Spleen (tissue), 11 donors: ENCODE data around the gene DHX32. TPM values are rescaled to one million over a fixed set of nuclear protein-coding genes. Genes with fewer than 3 reads are reported as not detected.

Experiments
- DNase-seq: peaks from one replicate; pipeline ENCODE4 v3.0.0-alpha.2; 2020
- H3K27ac ChIP-seq, 8 donors: fragments of 200-600 bp; sonication (generic) in 7 of 8; 1 replicate in 4 of 8; 2 replicates in 4 of 8; pipeline versions ENCODE4 v1.5.0 to v1.8.0; 2016 to 2021; ENCODE audit warnings: inconsistent platforms in 4 of 8, mild to moderate bottlenecking in 4 of 8, moderate library complexity in 1 of 8
- H3K27me3 ChIP-seq, 7 donors: fragments of 200-600 bp; sonication (generic) in 6 of 7; replicated peaks in 1 of 7; 1 replicate in 4 of 7; 2 replicates in 3 of 7; pipeline versions ENCODE4 v1.5.0 to v1.8.0; 2016 to 2021; ENCODE audit warnings: inconsistent platforms in 3 of 7, mild to moderate bottlenecking in 1 of 7
- H3K36me3 ChIP-seq, 6 donors: fragments of 200-600 bp; sonication (generic) in 5 of 6; 1 replicate in 4 of 6; 2 replicates in 2 of 6; pipeline versions ENCODE4 v1.5.0 to v1.8.0; 2016 to 2021; ENCODE audit warnings: inconsistent platforms in 2 of 6
- H3K4me1 ChIP-seq, 6 donors: fragments of 200-600 bp; sonication (generic) in 5 of 6; 1 replicate in 3 of 6; 2 replicates in 3 of 6; pipeline versions ENCODE4 v1.5.0 to v1.8.0; 2016 to 2021; ENCODE audit warnings: inconsistent platforms in 3 of 6
- H3K4me3 ChIP-seq, 8 donors: fragments of 200-600 bp; sonication (generic) in 7 of 8; 1 replicate in 4 of 8; 2 replicates in 4 of 8; pipeline versions ENCODE4 v1.5.0 to v1.8.0; 2016 to 2021; ENCODE audit warnings: inconsistent platforms in 4 of 8, mild to moderate bottlenecking in 4 of 8, moderate library complexity in 2 of 8
- H3K9me3 ChIP-seq, 8 donors: fragments of 200-600 bp; sonication (generic) in 7 of 8; 1 replicate in 4 of 8; 2 replicates in 4 of 8; pipeline versions ENCODE4 v1.5.0 to v1.8.0; 2016 to 2021; ENCODE audit warnings: inconsistent platforms in 4 of 8
- CTCF ChIP-seq, 11 experiments: fragments of 200-600 bp in 7 of 11; fragments of 450-650 bp in 4 of 11; sonication (generic) in 4 of 11; IDR thresholded peaks in 8 of 11; conservative IDR thresholded peaks in 3 of 11; 1 replicate in 7 of 11; 2 replicates in 4 of 11; pipeline versions ENCODE4 v1.4.0 to v1.8.0; 2016 to 2021; ENCODE audit warnings: antibody characterized with exemption in 11 of 11, inconsistent platforms in 4 of 11, mild to moderate bottlenecking in 1 of 11
- POLR2A ChIP-seq, 3 donors: fragments of 450-650 bp; IDR thresholded peaks; one replicate each; pipeline ENCODE4 v1.5.1; 2017; ENCODE audit warnings: antibody characterized with exemption in 3 of 3, mild to moderate bottlenecking in 1 of 3
- POLR2AphosphoS5 ChIP-seq, 3 donors: sonication (generic); formaldehyde crosslinking; IDR thresholded peaks; one replicate each; pipeline ENCODE4 v1.5.1; 2017; ENCODE audit warnings: antibody characterized with exemption in 3 of 3
- WGBS, 5 donors: extraction: QIAGEN DNeasy Blood & Tissue Kit in 3 of 5; methylation state at CpG; one replicate each; pipeline versions ENCODE4 v1.1.5 to v1.1.7; 2013 to 2018; 5-methylcytosine and 5-hydroxymethylcytosine counted together
- intact Hi-C: fragments of 100-400 bp; cut with DNase I; formaldehyde crosslinking; loops from one replicate; pipeline ENCODE4 v1.15.0; 2023; ENCODE audit warnings: low total_unique reads
- polyA plus RNA-seq, 3 donors: library from polyadenylated mRNA; stranded (reverse); fragments of 200-250 nt; gene quantifications; one replicate each; pipeline ENCODE4 v1.2.1, GENCODE V29; 2013
- total RNA-seq, 7 donors: library from RNA; depleted of rRNA in 3 of 7; stranded (reverse); fragments of >200 nt in 3 of 7; fragmentation: NEBNext Ultra II Directional in 4 of 7; extraction: Animal tissue kit (Norgen Biotek cat#: 25700) in 4 of 7; gene quantifications; one replicate each; pipeline versions ENCODE4 v1.1.0 to v1.2.1, GENCODE V29; 2016 to 2021
- donor health status: healthy with polysubstance abuse.
- donor health status: DM: no; HTN: no; CAD: no; lungs with moderate emphysema.
- donor health status: DM: no; HTN: no; CAD: no.
- donor health status: Bipolar disorder and iron deficiency.
- donor health status: healthy.
- donor health status: DM: no; HTN: no; CAD: no.
- donor health status: DM: yes; HTN: yes; CAD: no.

Gene DHX32
- total and polyA plus RNA-seq, 10 donors: 8.6 to 27.7 (median 20.9) TPM

GRCh38 chr10:125812128-125812750, 68.9 kb downstream of the DHX32 start:
- DNase-seq: no peak
- H3K36me3 ChIP-seq: peaks cover 0 to 89% (median 53%) of the 10 kb centered on the region in 6 donors
- no peaks in the 10 kb centered on the region for H3K27me3 ChIP-seq
- H3K27ac ChIP-seq: no peak overlapping the region
- no peak overlapping the region for H3K4me3 ChIP-seq
- intact Hi-C loops: no loop called here
- no peaks in the 10 kb centered on the region for H3K4me1 ChIP-seq
- H3K9me3 ChIP-seq: no peaks in the 10 kb centered on the region
- WGBS, 5 donors: 83 to 94% (median 87%) methylated on average over 1 of the region's 1 CpG
- TF ChIP-seq POLR2A (IDR thresholded peaks at IDR 0.05): no peak
- no peak for TF ChIP-seq CTCF (IDR thresholded peaks at IDR 0.05 in 8 of 11, conservative IDR thresholded peaks at IDR 0.05 in 3 of 11)
- TF ChIP-seq POLR2AphosphoS5 (IDR thresholded peaks at IDR 0.05): no peak

- Histone ChIP-seq H3K27ac (no peak overlapping the region), H3K4me3 (no peak overlapping the region), H3K36me3 (peaks cover 0 to 99% (median 63%) of the 10 kb centered on the region in 6 donors), H3K27me3 (no peaks in the 10 kb centered on the region), H3K4me1 (no peaks in the 10 kb centered on the region), H3K9me3 (no peaks in the 10 kb centered on the region)
- DNase-seq: no peak
- intact Hi-C loops: no loop called here
- TF ChIP-seq POLR2AphosphoS5 (IDR thresholded peaks at IDR 0.05): no peak
- TF ChIP-seq POLR2A (IDR thresholded peaks at IDR 0.05): no peak
- no peak for TF ChIP-seq CTCF (IDR thresholded peaks at IDR 0.05 in 8 of 11, conservative IDR thresholded peaks at IDR 0.05 in 3 of 11)
- WGBS, 5 donors: 75 to 92% (median 87%) methylated on average over 1 of the region's 1 CpG
These were observed 69.8 kb downstream of the DHX32 start for GRCh38 chr10:125811251-125811650.

- Histone ChIP-seq H3K4me1 (no peaks in the 10 kb centered on the region), H3K9me3 (no peaks in the 10 kb centered on the region), H3K36me3 (peaks cover 0 to 99% (median 61%) of the 10 kb centered on the region in 6 donors), H3K27ac (no peak overlapping the region), H3K27me3 (no peaks in the 10 kb centered on the region), H3K4me3 (no peak overlapping the region)
- WGBS, 5 donors: 95 to 100% (median 100%) methylated on average over 1 of the region's 1 CpG
- TF ChIP-seq CTCF (IDR thresholded peaks at IDR 0.05 in 8 of 11, conservative IDR thresholded peaks at IDR 0.05 in 3 of 11): no peak
- no peak for TF ChIP-seq POLR2A (IDR thresholded peaks at IDR 0.05)
- no peak for TF ChIP-seq POLR2AphosphoS5 (IDR thresholded peaks at IDR 0.05)
- intact Hi-C loops: no loop called here
- no peak for DNase-seq
These were observed 73.0 kb downstream of the DHX32 start for GRCh38 chr10:125808047-125808446.

GRCh38 chr10:125802739-125803138, 78.4 kb downstream of the DHX32 start:
- Histone ChIP-seq H3K27me3 (no peaks in the 10 kb centered on the region), H3K9me3 (no peaks in the 10 kb centered on the region), H3K4me3 (no peak overlapping the region), H3K36me3 (peaks cover 0 to 100% (median 55%) of the 10 kb centered on the region in 6 donors), H3K4me1 (no peaks in the 10 kb centered on the region), H3K27ac (no peak overlapping the region)
- no peak for DNase-seq
- WGBS, 5 donors: 87 to 98% (median 91%) methylated on average over 7 of the region's 7 CpGs
- intact Hi-C loops: no loop called here
- TF ChIP-seq POLR2AphosphoS5 (IDR thresholded peaks at IDR 0.05): no peak
- no peak for TF ChIP-seq CTCF (IDR thresholded peaks at IDR 0.05 in 8 of 11, conservative IDR thresholded peaks at IDR 0.05 in 3 of 11)
- no peak for TF ChIP-seq POLR2A (IDR thresholded peaks at IDR 0.05)
